K562 (cell line): ENCODE results near the gene MAST3. TPM values are rescaled to one million over a fixed set of nuclear protein-coding genes. Genes with fewer than 3 reads are reported as not detected.

Experiments
- CHD2 ChIP-seq: IDR thresholded peaks from 2 replicates; pipeline ENCODE4 v1.6.1; 2011; ENCODE audit warnings: low read depth, low read length
- CREM ChIP-seq: IDR thresholded peaks from 2 replicates; pipeline ENCODE4 v1.6.1; 2014; ENCODE audit warnings: antibody characterized with exemption, low read depth
- ELF1 ChIP-seq: fragments of 200-800 bp; sonication (Bioruptor generic); IDR thresholded peaks from 2 replicates; pipeline ENCODE4 v1.6.1; 2016; ENCODE audit warnings: missing genetic modification characterization, missing compliant biosample characterization
- ELF2 ChIP-seq: fragments of 250-450 bp; sonication (Bioruptor Pico); IDR thresholded peaks from 2 replicates; pipeline ENCODE4 v1.5.0; 2021; ENCODE audit warnings: mild to moderate bottlenecking
- ELF4 ChIP-seq: fragments of 450-650 bp; formaldehyde crosslinking; IDR thresholded peaks from 2 replicates; pipeline ENCODE4 v1.4.0; 2022; ENCODE audit warnings: missing genetic modification characterization
- GABPA ChIP-seq: fragments of 200-800 bp; sonication (Bioruptor generic); conservative IDR thresholded peaks from 2 replicates; pipeline ENCODE4 v1.6.1; 2016; ENCODE audit warnings: low read depth, missing genetic modification characterization, missing compliant biosample characterization
- GABPB2 ChIP-seq: fragments of 250-450 bp; sonication (Bioruptor Pico); conservative IDR thresholded peaks from 2 replicates; pipeline ENCODE4 v1.5.1; 2021; ENCODE audit warnings: mild to moderate bottlenecking
- KDM5B ChIP-seq: fragments of 200-600 bp; sonication (generic); IDR thresholded peaks from 2 replicates; pipeline ENCODE4 v1.6.1; 2012; ENCODE audit warnings: low read depth, mild to moderate bottlenecking, moderate library complexity, low read length, control low read depth, inconsistent platforms; ENCODE audit not compliant: insufficient replicate concordance
- L3MBTL2 ChIP-seq: fragments of 450-650 bp; IDR thresholded peaks from 2 replicates; pipeline ENCODE4 v1.6.1; 2016; ENCODE audit warnings: mild to moderate bottlenecking, moderate library complexity
- LARP7 ChIP-seq: fragments of 450-650 bp; IDR thresholded peaks from 2 replicates; pipeline ENCODE4 v1.6.1; 2016
- MGA ChIP-seq: fragments of 450-650 bp; IDR thresholded peaks from 2 replicates; pipeline ENCODE4 v1.6.1; 2016; ENCODE audit warnings: mild to moderate bottlenecking, moderate library complexity
- MTA1 ChIP-seq: fragments of 450-650 bp; IDR thresholded peaks from 2 replicates; pipeline ENCODE4 v1.6.1; 2017; ENCODE audit warnings: borderline replicate concordance
- NR4A1 ChIP-seq, 2 experiments: fragments of 250-450 bp in 1 of 2; fragments of 450-650 bp in 1 of 2; sonication (Bioruptor Pico) in 1 of 2; IDR thresholded peaks; 2 replicates each; pipeline versions ENCODE4 v1.4.0 to v1.6.1; 2016 to 2020; ENCODE audit warnings: mild to moderate bottlenecking in 2 of 2, missing compliant biosample characterization in 1 of 2, missing genetic modification characterization in 1 of 2, moderate library complexity in 1 of 2
- SRSF3 ChIP-seq: fragments of 200-400 bp; formaldehyde crosslinking; IDR thresholded peaks from 2 replicates; pipeline ENCODE4 v1.6.1; 2016; ENCODE audit warnings: mild to moderate bottlenecking, low read length, moderate library complexity; ENCODE audit not compliant: insufficient read depth
- TCFL5 ChIP-seq: fragments of 250-450 bp; sonication (Bioruptor Pico); conservative IDR thresholded peaks from 2 replicates; pipeline ENCODE4 v1.6.1; 2021; ENCODE audit warnings: mild to moderate bottlenecking, moderate library complexity, matching md5 sums
- TSC22D4 ChIP-seq: fragments of 450-650 bp; IDR thresholded peaks from 2 replicates; pipeline ENCODE4 v1.6.1; 2016; ENCODE audit warnings: missing genetic modification characterization, missing biosample characterization, control low read depth
- ZNF586 ChIP-seq: fragments of 450-650 bp; formaldehyde crosslinking; conservative IDR thresholded peaks from 2 replicates; pipeline ENCODE4 v1.4.0; 2020; ENCODE audit warnings: mild to moderate bottlenecking, moderate library complexity
- polyA plus RNA-seq, 8 experiments: library from polyadenylated mRNA; depleted of rRNA in 4 of 8; stranded (reverse) in 5 of 8; unstranded in 3 of 8; fragments of >200 nt; fragmentation: Nextera tagmentation in 2 of 8; fragmentation: Illumina TruSeq in 1 of 8; extraction: Ambion mirVana in 2 of 8; extraction: Trizol in 1 of 8; gene quantifications; 2 replicates each; pipeline versions ENCODE4 v1.2.1 to v1.2.3, GENCODE V29; 2011 to 2014; ENCODE audit warnings: inconsistent platforms in 1 of 8, missing spikeins in 1 of 8
- total RNA-seq, 7 experiments: library from RNA; depleted of rRNA in 6 of 7; stranded (reverse); fragments of >200 nt in 6 of 7; fragmentation: Illumina TruSeq in 2 of 7; extraction: Trizol in 2 of 7; gene quantifications; 2 replicates each; pipeline versions ENCODE4 v1.2.1 to v1.2.3, GENCODE V29; 2011 to 2021; ENCODE audit warnings: low replicate concordance in 1 of 7

MAST3 gene
- total and polyA plus RNA-seq, 9 of the 15 experiments (the other 6 are each of a cell fraction or from before 2014, with no cell fraction given) = 0.94 to 9.9 (median 2.4) TPM

DNA sequence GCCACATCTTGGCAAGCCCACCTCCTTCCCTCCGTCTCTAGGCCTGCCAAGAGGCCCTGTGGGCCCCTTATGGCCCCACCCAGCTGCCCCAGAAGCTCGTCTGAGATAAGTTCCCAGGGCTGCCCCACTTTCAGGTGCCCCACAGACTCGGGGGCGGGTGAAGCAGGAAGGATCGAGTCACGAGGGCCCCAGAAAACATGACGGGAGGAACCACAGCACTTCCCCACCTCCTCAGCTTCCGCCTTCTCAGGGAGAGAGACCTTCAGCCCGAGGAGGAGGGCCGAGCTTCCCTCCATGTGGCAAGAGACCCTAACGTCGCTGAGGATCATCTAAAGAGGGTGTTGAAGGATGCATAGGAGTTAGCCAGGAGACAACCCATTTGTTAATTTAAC, 6.4 kb upstream of the MAST3 start (continued):
- 0 out of 2 replicates have a peak, but pooled peaks have one; percentile 34 for TF ChIP-seq MGA
- TF ChIP-seq ZNF586 (CRISPR knock-in tag) = no peak
- no peak for TF ChIP-seq GABPB2
- TF ChIP-seq KDM5B = peak; percentile 47
- no peak for TF ChIP-seq SRSF3
- no peak for TF ChIP-seq LARP7
- 0 out of 2 replicates have a peak, but pooled peaks have one; percentile 17 for TF ChIP-seq CHD2
- TF ChIP-seq ELF4 (CRISPR knock-in tag) = 0 out of 2 replicates have a peak, but pooled peaks have one; percentile 9
- TF ChIP-seq TSC22D4 (tag) = no peak
- TF ChIP-seq GABPA (tag) = peak; percentile 69
- no peak for TF ChIP-seq TCFL5 (CRISPR knock-in tag)
- peak; percentile 59 for TF ChIP-seq ELF1 (tag)
- TF ChIP-seq CREM = 0 out of 2 replicates have a peak, but pooled peaks have one; percentile 12
- TF ChIP-seq ELF2 = no peak; the same call in 1 of the 2 replicates
- TF ChIP-seq L3MBTL2 = peak; percentile 35; the same call in 1 of the 2 replicates
- 0 out of 2 replicates have a peak, but pooled peaks have one; percentile 13 for TF ChIP-seq NR4A1 (CRISPR knock-in tag; IDR thresholded peaks at IDR 0.05)
- TF ChIP-seq NR4A1 (tag; IDR thresholded peaks at IDR 0.05) = no peak
- TF ChIP-seq MTA1 = peak; percentile 36; the same call in 1 of the 2 replicates
